ENCODE measurements around the gene ACD. TPM values are rescaled to one million over a fixed set of nuclear protein-coding genes. Genes with fewer than 3 reads are reported as not detected.

The ACD gene
- total RNA-seq, 2 donors from 2014 or later, result 29.5 to 38.7 TPM

GRCh38 chr16:67672739-67673662 is 12.9 kb upstream of the ACD start:
- Mint-ChIP-seq H3K36me3 (ENCODE audit: low read depth) (no peaks in the 10 kb centered on the region), H3K27ac (no peak overlapping the region), H3K4me3 (no peak overlapping the region), H3K4me1 (peaks cover 15% of the 10 kb centered on the region), H3K27me3 (no peaks in the 10 kb centered on the region)
- ATAC-seq, result peak; percentile 35
- no peaks in the 10 kb centered on the region for H3K9me3 ChIP-seq (ENCODE audit: control insufficient read depth, low read length, poor library complexity, severe bottlenecking)
- DNase-seq, result peak in 2 of 3 donors; percentile 38 to 56

DNA sequence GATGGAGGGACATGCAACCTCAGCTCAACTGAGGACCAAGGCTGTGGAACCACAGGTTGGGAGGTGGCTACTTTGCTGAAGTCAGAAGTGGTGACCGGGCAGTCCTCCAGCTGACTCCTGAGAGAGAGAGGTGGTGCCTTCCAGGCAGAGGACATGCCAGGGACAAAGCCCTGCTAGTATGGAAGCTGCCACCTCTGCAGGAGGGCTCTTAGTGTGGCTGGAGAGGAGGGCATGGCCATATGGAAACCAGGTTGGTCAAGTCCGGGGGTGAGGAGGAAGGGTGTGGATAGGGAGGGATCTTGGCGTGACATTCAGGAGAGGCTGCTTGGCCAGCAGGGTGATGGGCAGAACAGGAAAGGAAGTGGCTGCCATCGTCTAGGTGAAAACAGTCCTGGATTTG is 12.2 kb upstream of the ACD start:
- H3K4me1 Mint-ChIP-seq, result peaks cover 15% of the 10 kb centered on the region
- no peaks in the 10 kb centered on the region for H3K9me3 ChIP-seq (ENCODE audit: control insufficient read depth, low read length, poor library complexity, severe bottlenecking)
- DNase-seq, result no peak
- peak overlapping the region; percentile 45 for H3K4me3 Mint-ChIP-seq
- H3K36me3 Mint-ChIP-seq (ENCODE audit: low read depth), result no peaks in the 10 kb centered on the region
- no peak overlapping the region for H3K27ac Mint-ChIP-seq
- H3K27me3 Mint-ChIP-seq, result no peaks in the 10 kb centered on the region
- no peak for ATAC-seq

DNA sequence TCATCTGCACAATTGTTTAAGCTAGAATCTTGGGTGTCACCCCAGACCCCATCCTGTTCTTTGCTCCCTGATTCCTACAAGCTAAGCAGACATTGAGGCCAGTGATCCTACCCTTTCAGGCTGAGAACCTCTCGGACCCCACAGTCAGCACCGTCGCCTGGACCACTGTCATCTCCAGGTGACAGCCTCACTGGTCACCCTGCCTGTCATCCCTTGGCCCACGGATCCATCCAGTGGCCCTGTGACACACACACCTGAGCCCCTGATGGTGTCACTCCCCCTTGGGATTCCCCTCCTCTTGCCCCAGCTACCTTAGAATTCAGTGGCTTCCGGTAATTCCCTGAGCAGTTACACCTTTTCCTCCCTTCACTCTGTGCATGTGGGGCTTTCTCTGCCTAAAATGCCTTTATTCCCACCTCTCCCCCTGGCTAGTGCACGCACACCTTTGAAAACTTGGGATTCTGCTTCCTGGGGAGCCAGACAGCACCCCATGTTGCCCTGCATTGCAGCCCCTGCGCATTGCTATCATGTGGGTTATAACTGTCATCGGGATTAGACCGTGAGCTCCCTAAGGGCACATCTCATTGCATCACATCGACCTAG is 9.5 kb upstream of the ACD start:
- Mint-ChIP-seq H3K4me1 (peaks cover 26% of the 10 kb centered on the region), H3K4me3 (no peak overlapping the region), H3K27me3 (no peaks in the 10 kb centered on the region), H3K36me3 (ENCODE audit: low read depth) (no peaks in the 10 kb centered on the region), H3K27ac (peak overlapping the region; percentile 74)
- no peak for ATAC-seq
- H3K9me3 ChIP-seq (ENCODE audit: control insufficient read depth, low read length, poor library complexity, severe bottlenecking), result no peaks in the 10 kb centered on the region
- DNase-seq, result no peak

DNA sequence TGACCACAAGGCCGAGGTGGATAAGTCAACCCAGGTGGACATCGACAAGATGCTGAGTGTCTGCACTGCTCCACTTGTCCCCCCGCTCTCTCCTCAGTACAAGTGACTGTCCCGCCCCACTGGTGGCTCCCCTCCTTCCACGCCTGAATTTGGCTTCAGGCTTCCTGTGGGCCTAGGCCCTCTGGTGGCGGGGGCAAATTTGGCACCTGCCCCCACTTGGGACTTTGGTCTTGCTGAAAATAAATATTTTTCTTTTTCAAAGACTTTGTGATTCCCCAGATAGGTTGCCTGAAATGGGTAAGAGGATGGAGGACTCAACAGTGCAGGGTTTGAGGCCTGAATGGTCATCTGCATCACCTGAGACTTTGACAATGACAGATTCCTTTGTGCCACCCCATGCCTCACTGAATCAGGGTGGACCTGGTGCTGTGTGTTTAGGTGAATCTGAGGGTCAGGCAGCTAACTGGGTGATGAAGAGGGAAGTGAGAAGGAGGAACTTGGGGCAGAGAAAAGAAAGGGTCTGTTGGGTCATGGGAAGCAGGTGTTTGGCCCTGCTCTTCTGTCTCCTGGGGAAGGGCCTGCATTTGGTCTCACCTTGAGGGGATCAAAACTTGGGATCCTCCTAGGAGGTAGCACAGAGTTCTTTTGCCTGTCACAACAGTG is 8.6 kb upstream of the ACD start:
- H3K9me3 ChIP-seq (ENCODE audit: control insufficient read depth, low read length, poor library complexity, severe bottlenecking), result no peaks in the 10 kb centered on the region
- peak overlapping the region; percentile 60 for H3K27ac Mint-ChIP-seq
- H3K4me1 Mint-ChIP-seq, result peaks cover 26% of the 10 kb centered on the region
- DNase-seq (no peak), ATAC-seq (no peak)
- H3K27me3 Mint-ChIP-seq, result no peaks in the 10 kb centered on the region
- peak overlapping the region; percentile 41 for H3K4me3 Mint-ChIP-seq
- H3K36me3 Mint-ChIP-seq (ENCODE audit: low read depth), result no peaks in the 10 kb centered on the region

- no peaks in the 10 kb centered on the region for H3K36me3 Mint-ChIP-seq (ENCODE audit: low read depth)
- ATAC-seq (peak; percentile 88), DNase-seq (peak; percentile 58 to 72 (median 72))
- no peaks in the 10 kb centered on the region for H3K27me3 Mint-ChIP-seq
- H3K4me3 Mint-ChIP-seq, result peak overlapping the region; percentile 93
- H3K4me1 Mint-ChIP-seq, result peaks cover 25% of the 10 kb centered on the region
- H3K27ac Mint-ChIP-seq, result peak overlapping the region; percentile 60
- H3K9me3 ChIP-seq (ENCODE audit: control insufficient read depth, low read length, poor library complexity, severe bottlenecking), result no peaks in the 10 kb centered on the region
Observed at GRCh38 chr16:67667817-67668494, 7.9 kb upstream of the ACD start.

GRCh38 chr16:67667453-67667816 is 7.4 kb upstream of the ACD start:
- no peaks in the 10 kb centered on the region for H3K27me3 Mint-ChIP-seq

DNA sequence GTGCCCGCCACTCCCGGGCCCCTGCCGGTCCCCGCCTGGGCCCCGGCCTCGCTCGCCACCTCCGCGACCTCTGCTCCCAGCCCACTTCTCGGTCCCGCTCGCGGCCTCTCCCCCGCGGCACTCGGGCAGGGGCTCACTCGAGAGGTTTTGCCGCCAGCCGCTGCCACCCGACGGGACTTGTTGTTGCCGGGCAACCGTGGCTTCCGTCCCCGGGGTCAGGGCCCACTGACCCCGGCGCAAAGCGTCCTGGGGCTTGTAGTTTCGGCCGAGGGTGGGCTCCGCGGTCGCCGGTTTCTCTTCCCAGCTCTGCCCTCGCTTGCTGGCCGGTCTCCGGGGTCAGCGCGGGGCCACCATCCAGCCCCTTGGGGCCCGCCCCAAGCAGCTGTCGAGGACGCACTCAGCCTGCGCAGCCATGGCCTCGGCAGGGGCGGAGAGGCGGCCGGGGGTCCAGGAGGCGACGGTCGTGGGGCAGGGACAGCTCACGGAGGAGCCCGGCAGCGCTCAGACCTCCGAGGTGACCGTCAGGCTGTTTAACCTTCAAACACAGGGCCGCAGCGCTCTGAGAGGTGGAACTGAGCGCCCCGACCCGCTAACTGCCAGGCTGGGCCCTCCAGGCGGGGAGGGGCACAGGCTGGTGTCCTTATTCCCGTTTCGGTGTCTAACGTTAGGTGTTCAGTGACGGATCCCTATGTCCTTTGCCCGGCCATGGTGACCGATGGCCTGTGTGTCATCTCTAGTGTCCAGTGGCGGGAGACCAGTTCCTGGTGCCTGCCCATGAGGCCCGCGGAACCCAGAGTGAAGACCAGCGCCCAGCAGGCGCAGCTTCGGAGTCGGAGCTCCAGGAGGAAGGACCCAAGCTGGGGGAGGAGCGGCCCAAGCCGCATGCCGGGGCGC is 6.7 kb upstream of the ACD start, which contains the start of the genes C16orf86 and ENKD1:
Gene C16orf86 (plus strand): TSS at position 256 of the 894 bp plus-strand sequence. CDS start 157 bp downstream, at position 413.
Gene ENKD1 (minus strand): TSS at position 192 of the 894 bp plus-strand sequence. CDS start 308 bp downstream, outside the sequence.
- Mint-ChIP-seq H3K27ac (peak within 1 kb of the TSS; percentile 74), H3K36me3 (ENCODE audit: low read depth) (no peaks in the 10 kb centered on the region), H3K27me3 (no peaks in the 10 kb centered on the region), H3K4me3 (peak within 1 kb of the TSS; percentile 93), H3K4me1 (peaks cover 20% of the 10 kb centered on the region)
- DNase-seq (peak; percentile 74 to 79 (median 74)), ATAC-seq (peak; percentile 78)
- H3K9me3 ChIP-seq (ENCODE audit: control insufficient read depth, low read length, poor library complexity, severe bottlenecking), result no peaks in the 10 kb centered on the region

More at GRCh38 chr16:67667453-67667816, 7.4 kb upstream of the ACD start:
- ATAC-seq, result no peak
- H3K9me3 ChIP-seq (ENCODE audit: control insufficient read depth, low read length, poor library complexity, severe bottlenecking), result no peaks in the 10 kb centered on the region
- H3K36me3 Mint-ChIP-seq (ENCODE audit: low read depth), result no peaks in the 10 kb centered on the region
- H3K27ac Mint-ChIP-seq, result peak overlapping the region; percentile 74
- peak overlapping the region; percentile 93 for H3K4me3 Mint-ChIP-seq
- no peak for DNase-seq
- H3K4me1 Mint-ChIP-seq, result peaks cover 21% of the 10 kb centered on the region

DNA sequence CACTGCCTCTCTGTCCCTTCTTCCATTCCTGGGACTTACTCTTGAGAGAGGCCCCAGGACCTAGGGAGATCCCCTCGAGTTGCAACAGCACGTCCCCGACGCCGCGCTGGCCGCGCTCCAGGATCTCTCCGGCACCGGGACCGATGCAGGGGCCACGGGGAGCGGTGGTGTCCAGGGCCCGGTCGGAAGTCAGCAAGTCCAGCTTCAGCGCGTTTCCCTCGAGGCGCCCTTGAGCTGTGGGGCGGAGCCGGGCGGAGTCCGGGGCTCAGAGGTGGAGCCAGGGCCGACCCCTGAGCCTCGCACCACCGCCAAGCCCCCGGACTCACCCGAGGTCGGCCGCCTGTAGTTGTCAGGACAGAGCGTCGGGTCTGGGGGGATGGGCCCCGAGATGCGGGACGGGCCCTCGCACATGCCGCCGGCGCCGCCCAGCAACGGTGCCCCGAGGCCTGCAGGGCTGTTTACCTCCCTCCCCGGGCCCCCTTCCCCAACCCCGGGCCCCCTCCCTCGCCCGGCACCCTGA is 6.0 kb upstream of the ACD start:
- no peaks in the 10 kb centered on the region for H3K36me3 Mint-ChIP-seq (ENCODE audit: low read depth)
- no peak for DNase-seq
- no peaks in the 10 kb centered on the region for H3K27me3 Mint-ChIP-seq
- peak overlapping the region; percentile 74 for H3K27ac Mint-ChIP-seq
- H3K4me3 Mint-ChIP-seq, result peak overlapping the region; percentile 93
- no peaks in the 10 kb centered on the region for H3K9me3 ChIP-seq (ENCODE audit: control insufficient read depth, low read length, poor library complexity, severe bottlenecking)
- ATAC-seq, result peak; percentile 3
- peaks cover 28% of the 10 kb centered on the region for H3K4me1 Mint-ChIP-seq

DNA sequence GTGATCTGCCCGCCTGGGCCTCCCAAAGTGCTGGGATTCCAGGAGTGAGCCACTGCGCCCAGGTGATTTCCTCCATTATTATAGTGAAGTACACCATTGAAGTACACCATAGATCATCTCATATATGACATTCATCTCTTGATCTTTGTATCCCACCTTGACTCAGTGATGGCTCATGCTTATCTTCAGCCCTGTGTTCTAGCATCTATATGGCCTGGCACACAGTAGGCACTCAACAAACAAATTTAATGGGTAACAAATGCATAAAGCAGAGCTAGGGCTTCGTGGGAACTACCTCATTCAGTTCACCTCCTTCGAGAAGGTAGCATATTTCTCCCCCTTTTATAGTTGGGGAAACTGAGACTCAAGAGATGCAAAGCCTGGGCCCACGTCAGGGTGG is 5.5 kb upstream of the ACD start:
- Mint-ChIP-seq H3K27ac (peak overlapping the region; percentile 74), H3K36me3 (ENCODE audit: low read depth) (no peaks in the 10 kb centered on the region), H3K4me3 (peak overlapping the region; percentile 76), H3K27me3 (no peaks in the 10 kb centered on the region), H3K4me1 (peaks cover 29% of the 10 kb centered on the region)
- DNase-seq (no peak), ATAC-seq (no peak)
- no peaks in the 10 kb centered on the region for H3K9me3 ChIP-seq (ENCODE audit: control insufficient read depth, low read length, poor library complexity, severe bottlenecking)

DNA sequence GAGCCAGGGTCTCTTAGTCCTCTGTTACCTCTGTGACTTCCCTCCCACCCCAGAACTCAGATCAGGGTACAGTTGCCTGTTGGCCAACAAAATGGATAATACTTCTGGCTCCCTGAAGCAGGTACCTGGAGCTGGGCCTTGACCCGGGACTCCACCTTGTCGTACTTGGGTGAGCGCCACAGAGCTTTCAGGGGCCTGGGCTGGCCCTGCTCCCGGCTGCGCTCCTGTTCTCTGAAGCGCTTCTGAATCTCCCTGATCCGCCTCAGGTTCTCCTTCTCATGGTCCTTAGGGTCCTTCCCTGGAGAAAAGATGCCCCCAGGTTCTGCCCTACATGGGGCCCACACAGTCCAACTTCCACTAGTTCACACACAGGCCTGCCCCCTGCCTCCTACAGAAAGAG is 4.8 kb upstream of the ACD start:
- H3K9me3 ChIP-seq (ENCODE audit: control insufficient read depth, low read length, poor library complexity, severe bottlenecking), result no peaks in the 10 kb centered on the region
- Mint-ChIP-seq H3K36me3 (ENCODE audit: low read depth) (no peaks in the 10 kb centered on the region), H3K27me3 (no peaks in the 10 kb centered on the region), H3K4me3 (peak overlapping the region; percentile 76), H3K4me1 (peaks cover 29% of the 10 kb centered on the region), H3K27ac (peak overlapping the region; percentile 74)
- DNase-seq (no peak), ATAC-seq (no peak)

- Mint-ChIP-seq H3K4me3 (no peak overlapping the region), H3K4me1 (peaks cover 31% of the 10 kb centered on the region), H3K27me3 (no peaks in the 10 kb centered on the region), H3K36me3 (ENCODE audit: low read depth) (no peaks in the 10 kb centered on the region), H3K27ac (peak overlapping the region; percentile 41)
- H3K9me3 ChIP-seq (ENCODE audit: control insufficient read depth, low read length, poor library complexity, severe bottlenecking), result no peaks in the 10 kb centered on the region
- no peak for DNase-seq
- ATAC-seq, result no peak
Observed at GRCh38 chr16:67664258-67664657, 4.2 kb upstream of the ACD start.

GRCh38 chr16:67663877-67664222 is 3.8 kb upstream of the ACD start:
- no peaks in the 10 kb centered on the region for H3K27me3 Mint-ChIP-seq
- H3K4me3 Mint-ChIP-seq, result no peak overlapping the region
- no peak for ATAC-seq
- H3K36me3 Mint-ChIP-seq (ENCODE audit: low read depth), result no peaks in the 10 kb centered on the region
- no peaks in the 10 kb centered on the region for H3K9me3 ChIP-seq (ENCODE audit: control insufficient read depth, low read length, poor library complexity, severe bottlenecking)
- H3K4me1 Mint-ChIP-seq, result peaks cover 35% of the 10 kb centered on the region
- DNase-seq, result no peak
- peak overlapping the region; percentile 41 for H3K27ac Mint-ChIP-seq

Data from T-helper 17 cell (primary cell).